CD4-positive, alpha-beta T cell treated with Interferon gamma for 1 hour (primary cell): ENCODE results near the gene LCE1F.

Source experiments
- DNase-seq: peaks from one replicate; pipeline ENCODE4 v3.0.0-alpha.2; 2020

The LCE1F gene

DNA sequence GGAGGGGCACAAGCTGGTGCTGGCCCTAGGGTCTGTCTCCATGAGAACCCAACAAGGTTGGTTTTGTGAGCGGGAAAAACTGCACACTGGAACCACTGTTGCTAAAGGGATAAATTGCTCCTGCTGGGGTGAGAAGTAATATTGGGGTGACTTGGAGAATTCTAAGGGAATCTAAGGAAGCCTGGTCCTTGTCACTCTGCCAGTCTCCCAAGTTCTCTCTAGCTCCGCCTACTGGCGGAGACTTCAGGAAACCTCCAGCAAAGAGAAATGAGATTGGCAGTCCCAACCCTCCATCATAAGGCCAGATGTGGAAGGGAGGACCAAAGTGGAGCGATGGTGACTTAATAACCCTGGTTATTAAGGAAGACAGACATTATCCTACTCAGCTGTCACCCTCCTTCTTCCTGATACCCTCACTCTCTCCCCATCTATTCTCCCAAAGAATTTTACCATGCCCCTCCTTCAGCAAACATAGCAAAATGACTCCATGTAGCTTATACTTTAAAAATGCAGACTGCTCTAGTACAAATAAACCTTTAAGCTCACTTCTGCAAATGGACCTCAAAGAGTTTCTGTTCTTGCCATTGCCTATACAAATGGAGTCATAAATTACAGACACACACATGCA, 2.7 kb downstream of the LCE1F start:
- DNase-seq, result no peak

GRCh38 chr1:152783095-152783494, 8.2 kb downstream of the LCE1F start:
- no peak for DNase-seq

DNA sequence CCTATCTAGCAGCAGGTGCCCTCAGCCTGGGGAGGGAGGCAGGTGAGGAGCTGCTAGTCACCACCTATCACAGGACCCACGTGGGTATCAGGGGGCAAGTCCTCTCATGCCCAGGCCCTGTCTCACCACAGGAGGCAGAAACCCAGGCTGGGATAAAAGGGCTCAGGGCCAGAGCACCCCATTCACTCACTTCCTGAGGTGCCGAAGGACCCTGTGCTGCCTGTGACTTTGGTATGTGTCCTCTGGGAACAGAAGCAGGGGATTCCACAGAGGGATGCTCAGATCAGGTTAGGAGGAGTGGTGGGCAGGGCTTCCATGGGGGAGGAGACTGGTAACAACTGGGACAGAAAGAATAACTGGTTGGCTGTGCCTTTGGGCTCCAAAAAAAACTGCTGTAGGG, 11.1 kb downstream of the LCE1F start, which contains the start of gene LCE1E:
LCE1E (plus strand) TSS at position 181 of the 400 bp plus-strand sequence. CDS start 1,043 bp downstream, outside the sequence.
- no peak for DNase-seq

DNA sequence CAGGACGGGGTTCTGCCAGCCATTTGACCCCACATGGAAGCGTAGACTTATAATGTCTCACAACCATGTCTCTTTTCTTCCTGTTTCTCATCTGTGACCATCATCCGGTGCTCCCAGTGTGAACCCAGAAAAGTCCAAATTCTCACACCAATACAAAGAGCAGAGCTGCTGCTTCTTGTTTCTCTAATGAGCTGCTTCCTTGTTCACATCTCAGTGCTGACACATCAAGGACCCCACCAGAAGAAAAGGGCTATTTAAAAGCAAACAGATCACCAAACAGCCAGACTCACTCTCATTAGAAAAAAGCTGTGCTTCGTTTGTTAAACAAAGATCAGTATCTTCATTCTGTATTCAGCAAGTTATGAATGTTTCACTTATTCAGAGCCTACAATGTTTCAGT, 20.7 kb downstream of the LCE1F start:
- DNase-seq, result no peak

GRCh38 chr1:152796421-152796820, 21.5 kb downstream of the LCE1F start, which contains the start of gene LCE1D:
TSS of gene LCE1D (plus strand) at chr1:152796721. CDS start at chr1:152797795, 1,074 bp downstream.
- DNase-seq, result no peak

- no peak for DNase-seq
Measured at GRCh38 chr1:152801333-152801732, 26.4 kb downstream of the LCE1F start.

DNA sequence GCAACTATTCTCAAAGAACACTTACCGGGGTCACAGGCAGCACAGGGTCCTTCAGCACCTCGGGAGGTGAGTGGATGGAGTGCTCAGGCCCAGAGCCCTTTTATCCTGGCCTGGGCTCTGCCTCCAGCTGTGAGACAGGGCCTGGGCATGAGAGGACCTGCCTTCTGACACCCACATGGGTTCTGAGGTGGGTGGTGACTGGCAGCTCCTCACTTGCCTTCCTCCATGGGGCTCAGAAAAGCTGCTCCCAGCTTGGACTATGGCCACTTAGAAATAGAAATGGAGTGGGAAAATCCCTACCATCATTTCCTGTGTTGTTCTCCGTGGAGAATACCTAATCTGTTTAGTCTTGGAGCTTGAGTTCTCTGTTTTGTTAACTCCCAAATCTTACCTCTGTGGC, 31.6 kb downstream of the LCE1F start, which contains the start of gene LCE1C:
LCE1C (minus strand) TSS at position 76 of the 400 bp plus-strand sequence. CDS start 1,173 bp downstream, outside the sequence.
- DNase-seq, result no peak

GRCh38 chr1:152811050-152811449, 36.1 kb downstream of the LCE1F start:
- DNase-seq, result no peak

DNA sequence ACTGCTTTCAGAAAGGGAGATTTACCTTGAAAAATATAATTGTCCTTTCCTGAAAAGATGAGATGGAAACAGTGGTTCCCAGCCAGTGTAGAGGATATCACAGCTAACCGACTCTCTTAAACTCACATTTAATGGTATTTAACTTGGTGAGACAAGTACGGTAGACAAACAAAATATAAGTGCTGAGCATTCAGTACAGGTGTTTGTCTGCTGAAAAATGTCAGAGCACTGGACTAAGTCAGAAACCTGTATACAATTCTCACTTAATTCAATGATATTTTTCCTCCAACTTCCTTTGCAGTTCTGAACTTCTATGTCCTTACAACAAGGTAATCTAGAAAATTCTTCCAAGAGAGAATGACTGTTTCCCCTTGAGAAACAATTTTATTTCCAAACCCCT, 36.7 kb downstream of the LCE1F start, which contains the start of gene LCE1B:
LCE1B (plus strand) TSS at position 301 of the 400 bp plus-strand sequence. CDS start 476 bp downstream, outside the sequence.
- DNase-seq, result no peak

DNA sequence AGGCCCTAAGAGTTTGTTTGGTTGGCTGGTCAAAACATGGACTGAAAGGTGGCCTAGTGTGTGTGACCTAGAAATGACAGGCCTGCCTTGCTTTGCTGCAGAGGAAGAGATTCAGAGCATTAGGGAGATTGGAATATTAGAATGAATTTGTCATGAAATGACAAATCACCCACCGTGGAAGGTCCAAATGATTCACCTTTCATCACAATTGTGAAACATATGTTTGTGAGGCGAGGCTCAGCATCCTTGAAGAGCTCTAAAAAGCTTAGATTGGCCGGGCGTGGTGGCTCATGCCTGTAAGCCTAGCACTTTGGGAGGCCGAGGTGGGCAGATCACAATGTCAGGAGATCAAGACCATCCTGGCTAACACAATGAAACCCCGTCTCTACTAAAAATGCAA, 42.4 kb downstream of the LCE1F start:
- DNase-seq, result no peak

- no peak for DNase-seq
Measured at GRCh38 chr1:152823294-152823693, 48.4 kb downstream of the LCE1F start.

- no peak for DNase-seq
Measured at GRCh38 chr1:152824964-152825363, 50.0 kb downstream of the LCE1F start.
